Type B pancreatic cell (in vitro differentiated cells): ENCODE measurements around the gene MAP3K9. TPM values are rescaled to one million over a fixed set of nuclear protein-coding genes. Genes with fewer than 3 reads are reported as not detected.

Experiments
- DNase-seq: peaks from one replicate; pipeline ENCODE4 v3.0.0; 2021; ENCODE audit warnings: mixed read lengths; ENCODE audit not compliant: unreplicated experiment; ENCODE audit errors: extremely low spot score
- H3K27ac Mint-ChIP-seq: 2 replicates; pipeline ENCODE4 v1.8.0; 2021; ENCODE audit warnings: mild to moderate bottlenecking, mixed read lengths
- H3K27me3 Mint-ChIP-seq: 2 replicates; pipeline ENCODE4 v1.8.0; 2021; ENCODE audit warnings: mixed read lengths
- H3K36me3 Mint-ChIP-seq: 2 replicates; pipeline ENCODE4 v1.8.0; 2021; ENCODE audit warnings: mixed read lengths
- H3K4me1 Mint-ChIP-seq: one replicate; pipeline ENCODE4 v1.8.0; 2021; ENCODE audit warnings: mixed read lengths; ENCODE audit not compliant: unreplicated experiment
- H3K4me3 Mint-ChIP-seq: 2 replicates; pipeline ENCODE4 v1.8.0; 2021; ENCODE audit warnings: mild to moderate bottlenecking, mixed read lengths
- H3K9me3 Mint-ChIP-seq: 2 replicates; pipeline ENCODE4 v1.8.0; 2021; ENCODE audit warnings: mixed read lengths
- total RNA-seq: library from RNA; stranded (reverse); gene quantifications from 2 replicates; pipeline ENCODE4 v1.2.1, GENCODE V29; 2021; ENCODE audit warnings: low replicate concordance
- TF ChIP-seq, protein P1 (sequence below): fragments of 200-600 bp; sonication (generic); conservative IDR thresholded peaks from 2 replicates; pipeline ENCODE4 v1.5.0; 2021; ENCODE audit warnings: antibody characterized with exemption, mild to moderate bottlenecking

The MAP3K9 gene
- total RNA-seq, 1 donor from 2014 or later: 14.9 TPM

DNA sequence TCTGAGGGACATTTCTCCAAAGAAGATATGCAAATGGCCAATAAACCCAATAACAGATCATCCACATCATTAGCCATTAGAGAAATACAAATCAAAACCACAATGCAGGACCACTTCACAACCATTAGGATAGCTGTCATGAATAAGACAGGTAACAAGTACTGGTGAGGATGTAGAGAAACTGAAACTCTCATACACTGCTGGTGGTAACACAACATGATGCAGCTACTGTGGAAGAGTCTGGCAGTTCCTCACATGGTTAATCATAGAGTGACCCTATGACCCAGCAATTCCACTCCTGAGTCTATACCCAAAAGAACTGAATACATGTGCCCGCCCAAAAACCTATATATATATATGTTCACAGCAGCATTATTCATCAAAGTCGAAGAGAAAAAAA, 128.6 kb downstream of the MAP3K9 start:
- Mint-ChIP-seq H3K36me3 (no peaks in the 10 kb centered on the region), H3K4me1 (peaks cover 6% of the 10 kb centered on the region), H3K9me3 (no peaks in the 10 kb centered on the region), H3K27ac (no peak overlapping the region), H3K4me3 (no peak overlapping the region), H3K27me3 (no peaks in the 10 kb centered on the region)
- TF ChIP-seq, protein P1, sequence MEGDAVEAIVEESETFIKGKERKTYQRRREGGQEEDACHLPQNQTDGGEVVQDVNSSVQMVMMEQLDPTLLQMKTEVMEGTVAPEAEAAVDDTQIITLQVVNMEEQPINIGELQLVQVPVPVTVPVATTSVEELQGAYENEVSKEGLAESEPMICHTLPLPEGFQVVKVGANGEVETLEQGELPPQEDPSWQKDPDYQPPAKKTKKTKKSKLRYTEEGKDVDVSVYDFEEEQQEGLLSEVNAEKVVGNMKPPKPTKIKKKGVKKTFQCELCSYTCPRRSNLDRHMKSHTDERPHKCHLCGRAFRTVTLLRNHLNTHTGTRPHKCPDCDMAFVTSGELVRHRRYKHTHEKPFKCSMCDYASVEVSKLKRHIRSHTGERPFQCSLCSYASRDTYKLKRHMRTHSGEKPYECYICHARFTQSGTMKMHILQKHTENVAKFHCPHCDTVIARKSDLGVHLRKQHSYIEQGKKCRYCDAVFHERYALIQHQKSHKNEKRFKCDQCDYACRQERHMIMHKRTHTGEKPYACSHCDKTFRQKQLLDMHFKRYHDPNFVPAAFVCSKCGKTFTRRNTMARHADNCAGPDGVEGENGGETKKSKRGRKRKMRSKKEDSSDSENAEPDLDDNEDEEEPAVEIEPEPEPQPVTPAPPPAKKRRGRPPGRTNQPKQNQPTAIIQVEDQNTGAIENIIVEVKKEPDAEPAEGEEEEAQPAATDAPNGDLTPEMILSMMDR: no peak
- DNase-seq: no peak

DNA sequence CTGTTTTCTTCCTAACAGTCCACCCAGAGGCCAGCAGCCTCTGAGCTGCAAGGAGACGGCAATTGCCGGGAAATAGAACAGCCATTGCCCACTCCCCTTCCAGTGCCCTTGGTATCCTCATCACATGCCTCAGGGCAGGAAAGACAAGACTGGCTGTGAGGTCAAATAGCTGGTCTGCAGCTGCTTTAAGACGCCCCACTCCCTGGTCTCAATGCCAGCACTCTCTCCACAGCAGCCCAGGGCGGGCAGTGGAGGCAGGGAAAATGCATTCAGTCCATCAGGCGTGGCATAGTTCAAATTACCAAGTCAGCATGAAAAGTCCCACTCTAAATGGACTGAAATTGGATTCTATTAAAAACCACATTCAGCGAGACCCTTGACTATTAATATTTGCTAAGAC, 132.0 kb downstream of the MAP3K9 start:
- H3K27ac Mint-ChIP-seq: no peak overlapping the region
- no peak for DNase-seq
- no peaks in the 10 kb centered on the region for H3K27me3 Mint-ChIP-seq
- TF ChIP-seq, protein P1: no peak
- H3K4me1 Mint-ChIP-seq: no peaks in the 10 kb centered on the region
- no peaks in the 10 kb centered on the region for H3K36me3 Mint-ChIP-seq
- no peak overlapping the region for H3K4me3 Mint-ChIP-seq
- no peaks in the 10 kb centered on the region for H3K9me3 Mint-ChIP-seq

Other genes starting within 250 kb of the MAP3K9 start
- gene MED6, start 208.9 kb downstream of the MAP3K9 start, total RNA-seq: 43.4 and 46.5 TPM in 2 replicates
- 14.9 and 32.0 TPM in 2 replicates for gene TTC9, start 167.6 kb downstream of the MAP3K9 start, total RNA-seq
- 30.2 and 37.9 TPM in 2 replicates for gene PCNX1, start 97.9 kb upstream of the MAP3K9 start, total RNA-seq